ENCODE results near the gene MN1. TPM values are rescaled to one million over a fixed set of nuclear protein-coding genes. Genes with fewer than 3 reads are reported as not detected.

Gene MN1
- total and polyA plus RNA-seq, 7 donors = 4.3 to 39.3 (median 17.6) TPM

GRCh38 chr22:27800250-27801201 is 1.0 kb downstream of the MN1 start:
- TF ChIP-seq, protein P1, sequence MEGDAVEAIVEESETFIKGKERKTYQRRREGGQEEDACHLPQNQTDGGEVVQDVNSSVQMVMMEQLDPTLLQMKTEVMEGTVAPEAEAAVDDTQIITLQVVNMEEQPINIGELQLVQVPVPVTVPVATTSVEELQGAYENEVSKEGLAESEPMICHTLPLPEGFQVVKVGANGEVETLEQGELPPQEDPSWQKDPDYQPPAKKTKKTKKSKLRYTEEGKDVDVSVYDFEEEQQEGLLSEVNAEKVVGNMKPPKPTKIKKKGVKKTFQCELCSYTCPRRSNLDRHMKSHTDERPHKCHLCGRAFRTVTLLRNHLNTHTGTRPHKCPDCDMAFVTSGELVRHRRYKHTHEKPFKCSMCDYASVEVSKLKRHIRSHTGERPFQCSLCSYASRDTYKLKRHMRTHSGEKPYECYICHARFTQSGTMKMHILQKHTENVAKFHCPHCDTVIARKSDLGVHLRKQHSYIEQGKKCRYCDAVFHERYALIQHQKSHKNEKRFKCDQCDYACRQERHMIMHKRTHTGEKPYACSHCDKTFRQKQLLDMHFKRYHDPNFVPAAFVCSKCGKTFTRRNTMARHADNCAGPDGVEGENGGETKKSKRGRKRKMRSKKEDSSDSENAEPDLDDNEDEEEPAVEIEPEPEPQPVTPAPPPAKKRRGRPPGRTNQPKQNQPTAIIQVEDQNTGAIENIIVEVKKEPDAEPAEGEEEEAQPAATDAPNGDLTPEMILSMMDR (IDR thresholded peaks at IDR 0.05) = no peak
- Histone ChIP-seq H3K27me3 (ENCODE audit: insufficient read depth in 3 of 3, low read length in 2 of 3) (no peaks in the 10 kb centered on the region), H3K27ac (peak overlapping the region; percentile 94), H3K9me3 (no peaks in the 10 kb centered on the region), H3K36me3 (ENCODE audit: insufficient read depth in 1 of 2, low read depth in 1 of 2) (no peaks in the 10 kb centered on the region), H3K4me3 (peak overlapping the region; percentile 95), H3K4me1 (peaks cover 39% of the 10 kb centered on the region)
- DNase-seq = peak; percentile 40 to 70
- intact Hi-C loops (cut with DNase I) = loop anchor here in 1 of 2 donors (5.0 to 10.0 kb wide), 5 partner anchors 163 to 1126 kb away; no protein-coding TSS in a partner anchor
- WGBS, 3 donors = 1 to 2% (median 1%) methylated on average over 58 to 82 of the region's 82 CpGs
- peak; percentile 25 to 46 (median 39) for ATAC-seq

GRCh38 chr22:27799827-27800249 is 1.7 kb downstream of the MN1 start:
- Histone ChIP-seq H3K27me3 (ENCODE audit: insufficient read depth in 3 of 3, low read length in 2 of 3) (no peaks in the 10 kb centered on the region), H3K9me3 (no peaks in the 10 kb centered on the region), H3K4me3 (peak overlapping the region; percentile 95), H3K4me1 (peaks cover 44% of the 10 kb centered on the region), H3K36me3 (ENCODE audit: insufficient read depth in 1 of 2, low read depth in 1 of 2) (no peaks in the 10 kb centered on the region), H3K27ac (peak overlapping the region; percentile 94)
- peak; percentile 14 to 30 (median 20) for ATAC-seq
- WGBS, 3 donors = 2 to 6% (median 4%) methylated on average over 33 to 40 of the region's 40 CpGs
- TF ChIP-seq, protein P1 (IDR thresholded peaks at IDR 0.05) = no peak
- DNase-seq = peak; percentile 53 to 79
- intact Hi-C loops (cut with DNase I) = loop anchor here (5.0 to 10.0 kb wide), 6 partner anchors 83 to 1125 kb away; no protein-coding TSS in a partner anchor

DNA sequence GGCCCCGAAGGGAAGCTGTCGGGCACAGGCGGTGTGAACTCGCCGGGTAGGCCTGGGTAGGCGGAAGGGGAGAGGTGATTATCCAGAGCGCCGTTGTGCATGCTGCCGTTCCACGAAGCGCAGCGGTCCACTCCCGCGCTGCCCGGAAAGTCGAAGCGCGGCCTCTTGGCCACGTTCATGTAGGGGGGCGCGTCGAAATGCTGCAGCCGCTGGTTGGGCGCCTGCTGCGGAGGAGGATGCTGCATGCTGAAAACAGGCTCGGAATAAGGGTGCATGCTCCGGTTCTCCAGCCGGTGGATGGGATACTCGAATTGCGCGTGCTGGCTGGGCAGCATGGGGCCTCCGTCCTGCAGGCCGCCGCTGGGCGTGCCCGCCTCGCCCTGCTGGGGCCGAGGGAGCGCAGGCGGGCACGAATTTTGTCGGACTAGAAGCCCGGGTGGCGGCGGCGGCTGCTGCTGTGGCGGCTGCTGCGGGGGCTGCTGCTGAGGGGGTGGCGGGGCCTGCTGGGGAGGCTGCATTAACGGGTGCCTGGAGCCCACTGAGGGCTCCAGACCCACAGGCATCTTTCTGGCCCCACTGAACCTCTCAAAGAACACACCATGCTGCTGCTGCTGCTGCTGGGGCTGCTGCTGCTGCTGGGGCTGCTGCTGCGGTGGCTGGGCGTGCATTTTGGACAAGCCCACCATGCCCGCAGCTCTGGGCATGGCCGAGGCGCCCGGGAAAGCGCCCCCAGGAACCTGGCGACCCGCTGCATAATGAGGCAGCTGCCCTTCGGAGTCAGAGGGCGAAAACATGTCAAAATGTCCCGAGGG is 2.3 kb downstream of the MN1 start:
- no peaks in the 10 kb centered on the region for H3K9me3 ChIP-seq
- ATAC-seq = no peak
- DNase-seq = no peak
- H3K27ac ChIP-seq = peak overlapping the region; percentile 94
- 20 to 36% (median 22%) methylated on average over 60 to 62 of the region's 62 CpGs for WGBS, 3 donors
- TF ChIP-seq, protein P1 (IDR thresholded peaks at IDR 0.05) = no peak
- no peaks in the 10 kb centered on the region for H3K27me3 ChIP-seq (ENCODE audit: insufficient read depth in 3 of 3, low read length in 2 of 3)
- intact Hi-C loops (cut with DNase I) = loop anchor here (5.0 kb wide), 2 partner anchors 82 to 162 kb away; no protein-coding TSS in a partner anchor
- H3K36me3 ChIP-seq (ENCODE audit: insufficient read depth in 1 of 2, low read depth in 1 of 2) = no peaks in the 10 kb centered on the region
- H3K4me3 ChIP-seq = peak overlapping the region; percentile 95
- peaks cover 41% of the 10 kb centered on the region for H3K4me1 ChIP-seq

DNA sequence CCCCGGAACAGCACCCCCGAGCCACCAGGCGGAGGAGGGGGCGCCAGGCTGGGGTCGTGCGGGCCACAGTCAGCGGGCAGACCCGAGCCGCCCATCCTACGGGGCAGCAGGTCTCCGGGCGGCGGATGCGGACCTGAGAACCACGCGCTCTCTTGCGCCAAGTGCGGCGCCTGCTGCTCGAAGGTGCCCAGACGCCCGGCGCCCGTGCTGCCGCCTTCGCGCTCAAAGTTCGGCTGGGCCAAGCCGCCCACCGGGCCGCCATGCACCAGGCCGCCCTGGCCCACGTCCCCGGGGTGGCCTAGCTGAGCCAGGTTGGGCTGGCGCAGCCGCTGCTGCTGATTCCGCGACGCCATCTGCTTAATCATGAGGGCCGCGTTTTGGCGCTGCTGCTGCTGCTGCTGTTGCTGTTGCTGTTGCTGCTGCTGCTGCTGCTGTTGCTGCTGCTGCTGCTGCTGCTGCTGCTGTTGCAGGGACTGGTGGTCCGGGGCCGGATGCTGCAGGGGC is 3.0 kb downstream of the MN1 start:
- DNase-seq (no peak), ATAC-seq (peak in 1 of 4 donors; percentile 6)
- Histone ChIP-seq H3K36me3 (ENCODE audit: insufficient read depth in 1 of 2, low read depth in 1 of 2) (no peaks in the 10 kb centered on the region), H3K4me3 (peak overlapping the region; percentile 95), H3K4me1 (peaks cover 45% of the 10 kb centered on the region), H3K27me3 (ENCODE audit: insufficient read depth in 3 of 3, low read length in 2 of 3) (no peaks in the 10 kb centered on the region), H3K9me3 (no peaks in the 10 kb centered on the region), H3K27ac (peak overlapping the region; percentile 94)
- TF ChIP-seq, protein P1 (IDR thresholded peaks at IDR 0.05) = no peak
- intact Hi-C loops (cut with DNase I) = loop anchor here (5.0 kb wide), 2 partner anchors 81 to 161 kb away; no protein-coding TSS in a partner anchor
- WGBS, 3 donors = 43 to 64% (median 43%) methylated on average over 33 to 44 of the region's 44 CpGs
